ENCODE measurements around the gene ETNK1. TPM values are rescaled to one million over a fixed set of nuclear protein-coding genes. Genes with fewer than 3 reads are reported as not detected.
A peak's percentile ranks its signal among the peaks of the same experiment; 100 is the strongest.

The ETNK1 gene
- total RNA-seq, 1 donor from 2014 or later, result 82.4 TPM

GRCh38 chr12:22729957-22730443 is 105.0 kb downstream of the ETNK1 start:
- intact Hi-C loops (cut with DNase I), result no loop called here
- peak overlapping the region; percentile 64 for H3K27ac ChIP-seq
- H3K4me3 ChIP-seq, result no peak overlapping the region
- no peaks in the 10 kb centered on the region for H3K9me3 ChIP-seq
- no peaks in the 10 kb centered on the region for H3K27me3 ChIP-seq (ENCODE audit: low read depth)
- DNase-seq (no peak), ATAC-seq (peak; percentile 36 to 56)
- no peaks in the 10 kb centered on the region for H3K36me3 ChIP-seq
- TF ChIP-seq CTCF (IDR thresholded peaks at IDR 0.05), result no peak
- no peaks in the 10 kb centered on the region for H3K4me1 ChIP-seq

- intact Hi-C loops (cut with DNase I), result no loop called here
- H3K4me3 ChIP-seq, result no peak overlapping the region
- H3K4me1 ChIP-seq, result no peaks in the 10 kb centered on the region
- no peak overlapping the region for H3K27ac ChIP-seq
- no peak for TF ChIP-seq CTCF (IDR thresholded peaks at IDR 0.05)
- DNase-seq (no peak), ATAC-seq (no peak)
- no peaks in the 10 kb centered on the region for H3K9me3 ChIP-seq
- H3K36me3 ChIP-seq, result no peaks in the 10 kb centered on the region
- no peaks in the 10 kb centered on the region for H3K27me3 ChIP-seq (ENCODE audit: low read depth)
These were observed 106.3 kb downstream of the ETNK1 start for GRCh38 chr12:22731236-22731635.

GRCh38 chr12:22733756-22734155 is 108.8 kb downstream of the ETNK1 start:
- Histone ChIP-seq H3K4me1 (no peaks in the 10 kb centered on the region), H3K36me3 (no peaks in the 10 kb centered on the region), H3K9me3 (no peaks in the 10 kb centered on the region), H3K27me3 (ENCODE audit: low read depth) (no peaks in the 10 kb centered on the region), H3K27ac (no peak overlapping the region), H3K4me3 (no peak overlapping the region)
- TF ChIP-seq CTCF (IDR thresholded peaks at IDR 0.05), result no peak
- DNase-seq (no peak), ATAC-seq (no peak)
- intact Hi-C loops (cut with DNase I), result no loop called here

- no peaks in the 10 kb centered on the region for H3K36me3 ChIP-seq
- H3K9me3 ChIP-seq, result no peaks in the 10 kb centered on the region
- DNase-seq (no peak), ATAC-seq (no peak)
- intact Hi-C loops (cut with DNase I), result no loop called here
- no peak overlapping the region for H3K27ac ChIP-seq
- TF ChIP-seq CTCF (IDR thresholded peaks at IDR 0.05), result no peak
- no peak overlapping the region for H3K4me3 ChIP-seq
- H3K4me1 ChIP-seq, result no peaks in the 10 kb centered on the region
- no peaks in the 10 kb centered on the region for H3K27me3 ChIP-seq (ENCODE audit: low read depth)
These were observed 114.0 kb downstream of the ETNK1 start for GRCh38 chr12:22738945-22739344.

Other genes starting within 250 kb of the ETNK1 start
- 50.2 TPM for gene C2CD5, start 80.6 kb upstream of the ETNK1 start, total RNA-seq

All from lower lobe of right lung (tissue), 2 donors.